Activated naive CD4-positive, alpha-beta T cell treated with anti-CD3 and anti-CD28 coated beads for 36 hours (primary cell): ENCODE results near the gene TLN1. TPM values are rescaled to one million over a fixed set of nuclear protein-coding genes. Genes with fewer than 3 reads are reported as not detected.

Experiments
- CTCF ChIA-PET: fragments of 350-600 bp; sonication (Branson Sonifier 250); formaldehyde crosslinking; loops from one replicate; lab custom pipeline; 2021; ENCODE audit warnings: antibody characterized with exemption; lab: Charles Lee
- DNase-seq: peaks from one replicate; pipeline ENCODE4 v3.0.0-alpha.2; 2020
- H3K27ac Mint-ChIP-seq: one replicate; pipeline ENCODE4 v1.8.0; 2021; ENCODE audit warnings: mild to moderate bottlenecking, mixed read lengths
- H3K27me3 Mint-ChIP-seq: one replicate; pipeline ENCODE4 v1.8.0; 2021; ENCODE audit warnings: low read depth, mixed read lengths
- H3K36me3 Mint-ChIP-seq: one replicate; pipeline ENCODE4 v1.8.0; 2021; ENCODE audit warnings: low read depth, mixed read lengths
- H3K4me1 Mint-ChIP-seq: one replicate; pipeline ENCODE4 v1.8.0; 2021; ENCODE audit warnings: low read depth, mixed read lengths
- H3K4me3 Mint-ChIP-seq: one replicate; pipeline ENCODE4 v1.8.0; 2021; ENCODE audit warnings: mild to moderate bottlenecking, moderate library complexity, mixed read lengths
- H3K9me3 Mint-ChIP-seq: one replicate; pipeline ENCODE4 v1.8.0; 2021; ENCODE audit warnings: mixed read lengths
- intact Hi-C: fragments of 100-400 bp; cut with micrococcal nuclease; formaldehyde crosslinking; loops from one replicate; pipeline ENCODE4 v1.15.1; 2023
- total RNA-seq, 2 experiments: library from RNA; stranded (reverse); gene quantifications; one replicate each; pipeline ENCODE4 v1.2.3, GENCODE V29; 2021

The TLN1 gene
- total RNA-seq, 2 experiments from 2014 or later, result 190 TPM

- no peaks in the 10 kb centered on the region for H3K27me3 Mint-ChIP-seq
- peak within 1 kb of the TSS; percentile 82 for H3K4me3 Mint-ChIP-seq
- intact Hi-C loops, result loop anchor here (2.0 kb wide), 1 partner anchor 26 kb away; no protein-coding TSS in a partner anchor
- H3K27ac Mint-ChIP-seq, result peak within 1 kb of the TSS; percentile 67
- DNase-seq, result peak; percentile 87
- H3K9me3 Mint-ChIP-seq, result no peaks in the 10 kb centered on the region
- H3K36me3 Mint-ChIP-seq, result peaks cover 34% of the 10 kb centered on the region
- peaks cover 49% of the 10 kb centered on the region for H3K4me1 Mint-ChIP-seq
- CTCF ChIA-PET, result interaction anchor here (0.6 to 11.0 kb wide), 10 partner anchors 8 to 162 kb away, joined by 3 to 149 read pairs (median 6); partner anchors contain the start of genes CA9, CD72, CREB3 and SIT1
Measured at GRCh38 chr9:35664531-35665470, 67.2 kb downstream of the TLN1 start, which contains the start of gene ARHGEF39. Gene ARHGEF39 (minus strand): TSS chr9:35665195. CDS start chr9:35665169, 26 bp downstream.

GRCh38 chr9:35662437-35662836 is 69.6 kb downstream of the TLN1 start:
- H3K9me3 Mint-ChIP-seq, result peaks cover 1% of the 10 kb centered on the region
- intact Hi-C loops, result no loop called here
- no peak for DNase-seq
- H3K4me1 Mint-ChIP-seq, result peaks cover 65% of the 10 kb centered on the region
- peak overlapping the region; percentile 82 for H3K4me3 Mint-ChIP-seq
- peak overlapping the region; percentile 37 for H3K27ac Mint-ChIP-seq
- CTCF ChIA-PET, result interaction anchor here (0.9 to 11.0 kb wide), 7 partner anchors 14 to 220 kb away, joined by 3 to 149 read pairs (median 6); partner anchors contain the start of genes CREB3, SIT1 and TLN1
- H3K36me3 Mint-ChIP-seq, result peaks cover 39% of the 10 kb centered on the region
- peaks cover 3% of the 10 kb centered on the region for H3K27me3 Mint-ChIP-seq

GRCh38 chr9:35661756-35662350 is 70.1 kb downstream of the TLN1 start:
- H3K4me1 Mint-ChIP-seq, result peaks cover 71% of the 10 kb centered on the region
- peaks cover 39% of the 10 kb centered on the region for H3K36me3 Mint-ChIP-seq
- CTCF ChIA-PET, result interaction anchor here (0.9 to 11.0 kb wide), 13 partner anchors 8 to 221 kb away, joined by 3 to 149 read pairs (median 5); partner anchors contain the start of genes CREB3, SIT1 and TLN1
- peak overlapping the region; percentile 37 for H3K27ac Mint-ChIP-seq
- H3K9me3 Mint-ChIP-seq, result peaks cover 1% of the 10 kb centered on the region
- intact Hi-C loops, result no loop called here
- H3K4me3 Mint-ChIP-seq, result peak overlapping the region; percentile 82
- H3K27me3 Mint-ChIP-seq, result peaks cover 3% of the 10 kb centered on the region
- no peak for DNase-seq

- Mint-ChIP-seq H3K36me3 (peaks cover 39% of the 10 kb centered on the region), H3K27ac (peak overlapping the region; percentile 22), H3K4me1 (peaks cover 74% of the 10 kb centered on the region), H3K4me3 (no peak overlapping the region), H3K27me3 (peaks cover 3% of the 10 kb centered on the region), H3K9me3 (peaks cover 1% of the 10 kb centered on the region)
- CTCF ChIA-PET, result interaction anchor here (0.6 to 11.0 kb wide), 12 partner anchors 9 to 242 kb away, joined by 4 to 149 read pairs (median 6); partner anchors contain the start of genes SIT1 and TLN1
- DNase-seq, result no peak
- intact Hi-C loops, result no loop called here
Measured at GRCh38 chr9:35660966-35661415, 71.0 kb downstream of the TLN1 start.

- intact Hi-C loops, result loop anchor here (1.0 to 10.0 kb wide), 2 partner anchors 29 to 825 kb away; no protein-coding TSS in a partner anchor
- Mint-ChIP-seq H3K27me3 (peaks cover 3% of the 10 kb centered on the region), H3K27ac (no peak overlapping the region), H3K4me1 (peaks cover 76% of the 10 kb centered on the region), H3K36me3 (peaks cover 39% of the 10 kb centered on the region), H3K9me3 (peaks cover 1% of the 10 kb centered on the region), H3K4me3 (peak overlapping the region; percentile 84)
- CTCF ChIA-PET, result interaction anchor here (1.0 to 11.0 kb wide), 13 partner anchors 11 to 131 kb away, joined by 3 to 149 read pairs (median 6); partner anchors contain the start of genes GBA2, RGP1, SIT1 and TLN1
- DNase-seq, result no peak
Measured at GRCh38 chr9:35659340-35659739, 72.7 kb downstream of the TLN1 start.

GRCh38 chr9:35658968-35659220 is 73.1 kb downstream of the TLN1 start:
- H3K4me3 Mint-ChIP-seq, result peak overlapping the region; percentile 84
- DNase-seq, result no peak
- H3K27me3 Mint-ChIP-seq, result peaks cover 3% of the 10 kb centered on the region
- CTCF ChIA-PET, result interaction anchor here (0.7 to 11.0 kb wide), 20 partner anchors 11 to 164 kb away, joined by 3 to 149 read pairs (median 4); partner anchors contain the start of genes CREB3, GBA2, RGP1 and SIT1
- peak overlapping the region; percentile 94 for H3K27ac Mint-ChIP-seq
- H3K9me3 Mint-ChIP-seq, result peaks cover 1% of the 10 kb centered on the region
- peaks cover 39% of the 10 kb centered on the region for H3K36me3 Mint-ChIP-seq
- H3K4me1 Mint-ChIP-seq, result peaks cover 72% of the 10 kb centered on the region
- intact Hi-C loops, result loop anchor here (1.0 to 10.0 kb wide), 3 partner anchors 29 to 826 kb away; no protein-coding TSS in a partner anchor

- CTCF ChIA-PET, result interaction anchor here (0.6 to 11.0 kb wide), 27 partner anchors 10 to 230 kb away, joined by 3 to 149 read pairs (median 4); partner anchors contain the start of genes CREB3, GBA2, RGP1 and SIT1
- Mint-ChIP-seq H3K27ac (peak within 1 kb of the TSS; percentile 94), H3K36me3 (peaks cover 37% of the 10 kb centered on the region), H3K4me3 (peak within 1 kb of the TSS; percentile 84), H3K9me3 (peaks cover 1% of the 10 kb centered on the region), H3K27me3 (peaks cover 3% of the 10 kb centered on the region), H3K4me1 (peaks cover 67% of the 10 kb centered on the region)
- DNase-seq, result peak; percentile 83
- intact Hi-C loops, result loop anchor here (1.0 to 10.0 kb wide), 2 partner anchors 70 to 826 kb away; no protein-coding TSS in a partner anchor
Measured at GRCh38 chr9:35658137-35658967, 73.6 kb downstream of the TLN1 start, which contains the start of gene CCDC107. Gene CCDC107 (plus strand): TSS chr9:35658292. CDS start chr9:35658380, 88 bp downstream.

- peaks cover 3% of the 10 kb centered on the region for H3K27me3 Mint-ChIP-seq
- H3K9me3 Mint-ChIP-seq, result peaks cover 1% of the 10 kb centered on the region
- intact Hi-C loops, result loop anchor here (1.0 to 10.0 kb wide), 7 partner anchors 8 to 827 kb away; partner anchors contain the start of genes CREB3, HINT2 and TLN1
- peaks cover 31% of the 10 kb centered on the region for H3K36me3 Mint-ChIP-seq
- DNase-seq, result peak; percentile 93
- peaks cover 60% of the 10 kb centered on the region for H3K4me1 Mint-ChIP-seq
- H3K27ac Mint-ChIP-seq, result peak within 1 kb of the TSS; percentile 94
- peak within 1 kb of the TSS; percentile 84 for H3K4me3 Mint-ChIP-seq
- CTCF ChIA-PET, result interaction anchor here (0.6 to 11.0 kb wide), 24 partner anchors 9 to 231 kb away, joined by 3 to 149 read pairs (median 4); partner anchors contain the start of genes CREB3 and SIT1
Measured at GRCh38 chr9:35657546-35658136, 74.4 kb downstream of the TLN1 start, which contains the start of gene RMRP. Gene RMRP (minus strand): TSS chr9:35658019.

- peaks cover 24% of the 10 kb centered on the region for H3K36me3 Mint-ChIP-seq
Measured at GRCh38 chr9:35656831-35657545, 75.0 kb downstream of the TLN1 start.

GRCh38 chr9:35656348-35656747 is 75.6 kb downstream of the TLN1 start:
- Mint-ChIP-seq H3K36me3 (peaks cover 20% of the 10 kb centered on the region), H3K9me3 (peaks cover 1% of the 10 kb centered on the region), H3K4me1 (peaks cover 57% of the 10 kb centered on the region), H3K27me3 (peaks cover 3% of the 10 kb centered on the region), H3K4me3 (no peak overlapping the region), H3K27ac (no peak overlapping the region)
- intact Hi-C loops, result loop anchor here (10.0 kb wide), 1 partner anchor 828 kb away; no protein-coding TSS in a partner anchor
- no peak for DNase-seq
- CTCF ChIA-PET, result interaction anchor here (0.6 to 11.0 kb wide), 7 partner anchors 8 to 90 kb away, joined by 3 to 149 read pairs (median 5); partner anchors contain the start of genes ARHGEF39 and SIT1

More at GRCh38 chr9:35656831-35657545, 75.0 kb downstream of the TLN1 start:
- Mint-ChIP-seq H3K27ac (peak overlapping the region; percentile 94), H3K27me3 (peaks cover 3% of the 10 kb centered on the region), H3K4me3 (peak overlapping the region; percentile 84), H3K9me3 (peaks cover 1% of the 10 kb centered on the region), H3K4me1 (peaks cover 57% of the 10 kb centered on the region)
- intact Hi-C loops, result loop anchor here (1.0 to 10.0 kb wide), 6 partner anchors 8 to 828 kb away; partner anchors contain the start of genes CREB3, HINT2 and TLN1
- DNase-seq, result no peak
- CTCF ChIA-PET, result interaction anchor here (1.2 to 11.0 kb wide), 8 partner anchors 8 to 89 kb away, joined by 3 to 149 read pairs (median 5); partner anchors contain the start of genes ARHGEF39 and SIT1
